Measurements from ENCODE around the gene SMIM38.

SMIM38 gene

DNA sequence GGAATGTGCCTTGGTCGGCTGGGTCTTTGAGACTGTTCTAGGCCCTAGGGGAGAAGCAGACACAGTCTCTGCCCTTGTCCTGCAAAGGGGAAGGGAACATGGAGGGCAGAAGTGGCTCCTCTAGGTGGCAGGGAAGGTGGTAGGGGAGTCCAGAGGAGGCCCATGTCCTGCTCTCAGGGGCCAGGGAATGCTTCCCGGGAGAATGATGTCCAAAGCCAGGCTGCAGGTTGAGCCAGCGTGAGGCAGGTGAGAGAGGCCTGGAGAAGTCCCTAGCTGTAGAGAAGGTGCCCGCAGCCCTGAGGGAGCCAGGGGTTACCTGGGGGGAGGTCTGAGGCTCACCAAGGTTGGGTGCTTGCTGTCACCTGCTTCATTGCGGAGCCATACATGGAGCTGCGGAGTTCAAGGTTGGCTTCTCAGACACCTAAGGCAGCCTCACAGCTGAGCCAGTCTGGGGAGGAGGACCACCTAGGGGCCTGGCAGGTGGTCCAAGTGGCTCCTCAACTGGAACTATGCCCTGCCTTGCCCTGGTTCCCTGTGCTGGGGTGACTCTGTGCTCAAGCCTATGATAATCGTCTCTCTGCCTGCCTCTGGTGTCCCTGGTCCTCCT, 46.1 kb downstream of the SMIM38 start:
- TF ChIP-seq SIN3A (IDR thresholded peaks at IDR 0.05; ENCODE audit: borderline replicate concordance, insufficient read depth, low read length) (no peak), POLR2AphosphoS5 (IDR thresholded peaks at IDR 0.05; ENCODE audit: low read depth, low read length) (no peak), FOXP2 (optimal IDR thresholded peaks at IDR 0.05; ENCODE audit: borderline replicate concordance, extremely low read depth, extremely low read length, insufficient read depth) (no peak), TAF1 (IDR thresholded peaks at IDR 0.05; ENCODE audit: borderline replicate concordance, insufficient read depth, low read length) (no peak)
- TF ChIP-seq, protein P1, sequence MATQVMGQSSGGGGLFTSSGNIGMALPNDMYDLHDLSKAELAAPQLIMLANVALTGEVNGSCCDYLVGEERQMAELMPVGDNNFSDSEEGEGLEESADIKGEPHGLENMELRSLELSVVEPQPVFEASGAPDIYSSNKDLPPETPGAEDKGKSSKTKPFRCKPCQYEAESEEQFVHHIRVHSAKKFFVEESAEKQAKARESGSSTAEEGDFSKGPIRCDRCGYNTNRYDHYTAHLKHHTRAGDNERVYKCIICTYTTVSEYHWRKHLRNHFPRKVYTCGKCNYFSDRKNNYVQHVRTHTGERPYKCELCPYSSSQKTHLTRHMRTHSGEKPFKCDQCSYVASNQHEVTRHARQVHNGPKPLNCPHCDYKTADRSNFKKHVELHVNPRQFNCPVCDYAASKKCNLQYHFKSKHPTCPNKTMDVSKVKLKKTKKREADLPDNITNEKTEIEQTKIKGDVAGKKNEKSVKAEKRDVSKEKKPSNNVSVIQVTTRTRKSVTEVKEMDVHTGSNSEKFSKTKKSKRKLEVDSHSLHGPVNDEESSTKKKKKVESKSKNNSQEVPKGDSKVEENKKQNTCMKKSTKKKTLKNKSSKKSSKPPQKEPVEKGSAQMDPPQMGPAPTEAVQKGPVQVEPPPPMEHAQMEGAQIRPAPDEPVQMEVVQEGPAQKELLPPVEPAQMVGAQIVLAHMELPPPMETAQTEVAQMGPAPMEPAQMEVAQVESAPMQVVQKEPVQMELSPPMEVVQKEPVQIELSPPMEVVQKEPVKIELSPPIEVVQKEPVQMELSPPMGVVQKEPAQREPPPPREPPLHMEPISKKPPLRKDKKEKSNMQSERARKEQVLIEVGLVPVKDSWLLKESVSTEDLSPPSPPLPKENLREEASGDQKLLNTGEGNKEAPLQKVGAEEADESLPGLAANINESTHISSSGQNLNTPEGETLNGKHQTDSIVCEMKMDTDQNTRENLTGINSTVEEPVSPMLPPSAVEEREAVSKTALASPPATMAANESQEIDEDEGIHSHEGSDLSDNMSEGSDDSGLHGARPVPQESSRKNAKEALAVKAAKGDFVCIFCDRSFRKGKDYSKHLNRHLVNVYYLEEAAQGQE (IDR thresholded peaks at IDR 0.05; ENCODE audit: insufficient read depth in 1 of 2, low read depth in 2 of 2, low read length in 2 of 2) = no peak

DNA sequence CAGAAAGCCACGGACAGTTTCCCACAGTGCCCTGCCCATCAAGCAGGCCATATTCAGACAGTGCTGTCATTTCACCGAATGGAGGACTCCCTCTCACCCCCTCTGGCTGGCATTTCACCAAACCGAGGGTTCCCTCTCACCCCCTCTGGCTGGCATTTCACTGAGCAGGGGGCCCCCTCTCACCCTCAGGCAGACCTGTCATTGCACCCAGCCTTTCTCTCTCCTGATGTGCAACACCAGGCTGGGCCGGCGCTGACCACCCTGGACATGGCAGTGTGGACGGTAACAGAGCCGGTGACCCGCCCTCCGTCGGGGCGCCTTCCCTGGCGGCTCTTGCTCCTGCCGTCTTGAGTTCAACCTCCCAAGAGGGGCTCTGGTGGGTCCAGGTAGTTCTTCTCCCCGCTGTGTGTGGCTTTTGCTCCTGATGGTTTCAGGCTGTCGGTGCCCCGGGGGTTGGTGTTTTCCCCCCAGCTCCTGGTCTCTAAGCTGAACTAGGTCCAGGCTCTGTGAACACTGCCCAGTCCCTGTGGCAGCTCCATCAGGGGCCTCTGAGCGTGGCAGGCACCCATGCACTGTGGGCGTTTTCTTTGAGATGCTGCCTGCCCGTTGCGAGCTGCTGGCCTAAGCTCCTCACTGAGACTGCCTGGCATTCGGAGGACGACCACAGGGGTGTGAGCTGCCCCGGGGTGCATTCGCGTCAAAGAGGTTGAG, 46.9 kb downstream of the SMIM38 start:
- no peak for TF ChIP-seq POLR2AphosphoS5 (IDR thresholded peaks at IDR 0.05; ENCODE audit: low read depth, low read length)
- TF ChIP-seq FOXP2 (optimal IDR thresholded peaks at IDR 0.05; ENCODE audit: borderline replicate concordance, extremely low read depth, extremely low read length, insufficient read depth) = no peak
- no peak for TF ChIP-seq TAF1 (IDR thresholded peaks at IDR 0.05; ENCODE audit: borderline replicate concordance, insufficient read depth, low read length)
- no peak for TF ChIP-seq SIN3A (IDR thresholded peaks at IDR 0.05; ENCODE audit: borderline replicate concordance, insufficient read depth, low read length)
- TF ChIP-seq, protein P1 (IDR thresholded peaks at IDR 0.05; ENCODE audit: insufficient read depth in 1 of 2, low read depth in 2 of 2, low read length in 2 of 2) = no peak

DNA sequence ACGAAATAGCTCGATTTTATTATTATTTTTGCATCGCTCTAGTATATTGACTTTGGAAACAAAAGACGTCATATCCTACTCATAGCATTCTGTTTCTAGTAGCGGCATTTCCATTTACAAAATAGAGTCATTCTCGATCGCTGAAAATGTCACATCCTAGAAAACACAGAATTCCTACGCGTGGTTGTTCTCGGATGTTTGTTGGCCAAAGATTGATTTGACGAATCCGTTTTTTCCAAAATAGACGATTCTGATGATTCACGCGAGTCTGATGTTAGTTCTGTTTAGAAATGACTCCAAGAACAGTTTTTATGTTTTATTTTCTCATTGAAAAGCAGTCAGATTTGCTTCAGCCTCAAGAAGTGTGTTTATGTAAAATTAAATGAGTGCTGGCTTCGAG, 47.6 kb downstream of the SMIM38 start:
- no peak for TF ChIP-seq FOXP2 (optimal IDR thresholded peaks at IDR 0.05; ENCODE audit: borderline replicate concordance, extremely low read depth, extremely low read length, insufficient read depth)
- TF ChIP-seq, protein P1 (IDR thresholded peaks at IDR 0.05; ENCODE audit: insufficient read depth in 1 of 2, low read depth in 2 of 2, low read length in 2 of 2) = no peak
- TF ChIP-seq SIN3A (IDR thresholded peaks at IDR 0.05; ENCODE audit: borderline replicate concordance, insufficient read depth, low read length) = no peak
- TF ChIP-seq TAF1 (IDR thresholded peaks at IDR 0.05; ENCODE audit: borderline replicate concordance, insufficient read depth, low read length) = no peak
- no peak for TF ChIP-seq POLR2AphosphoS5 (IDR thresholded peaks at IDR 0.05; ENCODE audit: low read depth, low read length)

DNA sequence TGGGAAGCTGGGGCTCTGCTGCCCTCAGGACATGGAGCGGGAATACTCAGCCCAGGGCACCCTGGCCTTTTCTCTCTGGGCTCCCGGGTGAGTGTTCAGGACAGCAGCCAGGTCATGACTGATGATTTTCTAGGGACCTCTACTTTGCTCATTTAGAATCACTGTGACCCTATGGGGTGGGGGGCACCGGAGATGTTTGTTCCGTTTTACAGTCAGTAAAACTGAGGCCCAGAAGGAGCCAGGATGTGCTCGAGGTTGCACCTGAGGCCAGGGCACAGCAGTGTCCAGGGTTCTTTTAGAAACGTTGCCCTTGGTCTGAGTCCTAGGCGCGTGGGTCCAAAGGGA, 48.1 kb downstream of the SMIM38 start:
- TF ChIP-seq FOXP2 (optimal IDR thresholded peaks at IDR 0.05; ENCODE audit: borderline replicate concordance, extremely low read depth, extremely low read length, insufficient read depth) = no peak
- TF ChIP-seq, protein P1 (IDR thresholded peaks at IDR 0.05; ENCODE audit: insufficient read depth in 1 of 2, low read depth in 2 of 2, low read length in 2 of 2) = no peak
- no peak for TF ChIP-seq POLR2AphosphoS5 (IDR thresholded peaks at IDR 0.05; ENCODE audit: low read depth, low read length)
- TF ChIP-seq TAF1 (IDR thresholded peaks at IDR 0.05; ENCODE audit: borderline replicate concordance, insufficient read depth, low read length) = no peak
- TF ChIP-seq SIN3A (IDR thresholded peaks at IDR 0.05; ENCODE audit: borderline replicate concordance, insufficient read depth, low read length) = no peak

Measured in PFSK-1 (cell line).